HEK293T (cell line): Measurements from ENCODE around the gene NKD2.

ENCODE experiments used
- ARNT ChIP-seq: fragments of 450-650 bp; IDR thresholded peaks from 2 replicates; pipeline ENCODE4 v1.6.1; 2017; ENCODE audit warnings: mild to moderate bottlenecking
- FOXM1 ChIP-seq: fragments of 450-650 bp; IDR thresholded peaks from 2 replicates; pipeline ENCODE4 v1.6.1; 2017; ENCODE audit warnings: mild to moderate bottlenecking, borderline replicate concordance
- HDGF ChIP-seq: fragments of 450-650 bp; IDR thresholded peaks from 2 replicates; pipeline ENCODE4 v1.6.1; 2017; ENCODE audit warnings: antibody characterized with exemption, borderline replicate concordance
- SP1 ChIP-seq: fragments of 450-650 bp; IDR thresholded peaks from 2 replicates; pipeline ENCODE4 v1.6.1; 2017

DNA sequence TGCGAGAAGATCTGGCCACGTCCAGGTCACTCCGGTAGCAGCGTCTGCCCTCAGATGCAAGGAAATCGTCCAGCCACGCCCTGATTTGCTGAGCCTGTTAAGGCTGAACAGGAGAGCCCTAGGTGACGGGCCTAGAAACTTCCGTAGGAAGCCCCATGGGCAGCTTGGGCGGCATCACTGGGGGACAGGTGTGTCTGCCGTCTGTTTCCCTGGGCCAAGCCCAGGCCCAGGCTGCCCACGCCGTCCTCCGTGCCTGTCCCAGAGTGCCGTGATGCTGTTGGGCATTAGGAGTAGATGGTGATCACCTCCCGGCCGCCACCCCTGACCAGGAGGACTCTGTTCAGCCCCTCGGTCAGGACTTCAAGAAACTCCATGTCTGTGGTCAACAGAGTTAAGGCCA lies 43.5 kb downstream of the NKD2 start:
- TF ChIP-seq ARNT (no peak), HDGF (no peak), SP1 (no peak), FOXM1 (no peak)
